Smooth muscle cell (in vitro differentiated cells): ENCODE data around the gene USP24. TPM values are rescaled to one million over a fixed set of nuclear protein-coding genes. Genes with fewer than 3 reads are reported as not detected.

ENCODE experiments used
- DNase-seq: peaks from one replicate; lab custom pipeline; 2025; ENCODE audit not compliant: unreplicated experiment; lab: John Stamatoyannopoulos, UW
- H2AFZ ChIP-seq: fragments of 200-600 bp; sonication (generic); 2 replicates; pipeline ENCODE4 v1.6.0; 2016; ENCODE audit warnings: antibody characterized with exemption, low read depth, mild to moderate bottlenecking
- H3F3A ChIP-seq: fragments of 200-600 bp; sonication (generic); 2 replicates; pipeline ENCODE4 v1.6.0; 2017; ENCODE audit warnings: antibody characterized with exemption, low read depth
- H3K27ac ChIP-seq: fragments of 200-600 bp; sonication (generic); 2 replicates; pipeline ENCODE4 v1.5.1; 2016; ENCODE audit warnings: low read depth, mild to moderate bottlenecking
- H3K27me3 ChIP-seq: fragments of 200-600 bp; sonication (generic); 2 replicates; pipeline ENCODE4 v1.6.1; 2016; ENCODE audit warnings: low read depth, mild to moderate bottlenecking
- H3K36me3 ChIP-seq: fragments of 200-600 bp; sonication (generic); 2 replicates; pipeline ENCODE4 v1.5.1; 2016; ENCODE audit warnings: low read depth
- H3K4me1 ChIP-seq: fragments of 200-600 bp; sonication (generic); 2 replicates; pipeline ENCODE4 v1.5.1; 2016; ENCODE audit warnings: low read depth
- H3K4me2 ChIP-seq: fragments of 200-600 bp; sonication (generic); 2 replicates; pipeline ENCODE4 v1.6.0; 2016; ENCODE audit warnings: mild to moderate bottlenecking
- H3K4me3 ChIP-seq: fragments of 200-600 bp; sonication (generic); 2 replicates; pipeline ENCODE4 v1.5.1; 2016; ENCODE audit warnings: mild to moderate bottlenecking
- H3K79me2 ChIP-seq: fragments of 200-600 bp; sonication (generic); 2 replicates; pipeline ENCODE4 v1.6.0; 2016; ENCODE audit warnings: low read depth, mild to moderate bottlenecking
- H3K9ac ChIP-seq: fragments of 200-600 bp; sonication (generic); 2 replicates; pipeline ENCODE4 v1.6.0; 2016; ENCODE audit warnings: low read depth
- H3K9me3 ChIP-seq: fragments of 200-600 bp; sonication (generic); replicated peaks from 2 replicates; pipeline ENCODE4 v1.5.1; 2016; ENCODE audit warnings: low read depth
- H4K20me1 ChIP-seq: fragments of 200-600 bp; sonication (generic); 2 replicates; pipeline ENCODE4 v1.6.0; 2016; ENCODE audit warnings: low read depth
- CTCF ChIP-seq: fragments of 200-600 bp; sonication (generic); IDR thresholded peaks from 2 replicates; pipeline ENCODE4 v1.5.1; 2017; ENCODE audit warnings: borderline replicate concordance, mild to moderate bottlenecking, antibody characterized with exemption; ENCODE audit not compliant: insufficient read depth, poor library complexity, severe bottlenecking
- WGBS: methylation state at CpG from one replicate; pipeline ENCODE4 v1.1.7; 2016; ENCODE audit warnings: low lambda C conversion rate; 5-methylcytosine and 5-hydroxymethylcytosine counted together
- polyA plus RNA-seq: library from polyadenylated mRNA; unstranded; fragments of >200 nt; fragmentation: Nextera tagmentation; extraction: Ambion mirVana; gene quantifications from 2 replicates; pipeline ENCODE4 v1.2.1, GENCODE V29; 2016
- total RNA-seq: library from RNA; depleted of rRNA; stranded (reverse); fragments of >200 nt; gene quantifications from 2 replicates; pipeline ENCODE4 v1.2.3, GENCODE V29; 2014

Gene USP24
- total and polyA plus RNA-seq, 2 experiments from 2014 or later = 3.6 to 25.9 TPM

- WGBS = 100% methylated on average over 1 of the region's 1 CpG
- Histone ChIP-seq H3K9me3 (no peaks in the 10 kb centered on the region), H2AFZ (no peak overlapping the region), H3K4me2 (no peak overlapping the region), H3K9ac (no peak overlapping the region), H3K4me1 (no peaks in the 10 kb centered on the region), H3K27ac (no peak overlapping the region), H3K27me3 (no peaks in the 10 kb centered on the region), H3K79me2 (no peaks in the 10 kb centered on the region), H3K4me3 (no peak overlapping the region), H3K36me3 (peaks cover 30% of the 10 kb centered on the region), H3F3A (no peaks in the 10 kb centered on the region), H4K20me1 (no peaks in the 10 kb centered on the region)
- DNase-seq = no peak
- no peak for TF ChIP-seq CTCF
These were observed 138.8 kb downstream of the USP24 start for GRCh38 chr1:55076356-55076755.

DNA sequence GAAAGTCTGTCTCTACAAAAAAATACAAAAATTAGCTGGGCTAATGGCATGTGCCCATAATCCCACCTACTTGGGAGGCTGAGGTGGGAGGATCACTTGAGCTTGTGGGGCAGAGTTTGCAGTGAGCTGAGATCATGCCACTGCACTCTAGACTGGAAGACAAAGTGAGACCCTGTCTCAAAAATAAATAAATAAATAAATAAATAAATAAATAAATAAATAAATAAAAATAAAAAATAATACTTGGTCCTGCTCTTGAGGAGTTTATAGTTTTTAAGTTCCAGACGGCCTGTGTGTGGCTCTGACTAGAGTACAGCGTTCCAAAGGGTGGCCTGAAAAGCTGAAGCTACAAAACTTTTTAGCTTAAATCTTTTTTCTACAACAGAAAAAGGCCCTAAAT lies 140.7 kb downstream of the USP24 start:
- Histone ChIP-seq H4K20me1 (no peaks in the 10 kb centered on the region), H3K27me3 (no peaks in the 10 kb centered on the region), H3K4me2 (no peak overlapping the region), H3K27ac (no peak overlapping the region), H3K79me2 (no peaks in the 10 kb centered on the region), H3K4me3 (no peak overlapping the region), H3K9ac (no peak overlapping the region), H2AFZ (no peak overlapping the region), H3F3A (no peaks in the 10 kb centered on the region), H3K9me3 (no peaks in the 10 kb centered on the region), H3K4me1 (no peaks in the 10 kb centered on the region), H3K36me3 (peaks cover 30% of the 10 kb centered on the region)
- TF ChIP-seq CTCF = no peak
- no peak for DNase-seq
- 100% methylated on average over 2 of the region's 2 CpGs for WGBS

DNA sequence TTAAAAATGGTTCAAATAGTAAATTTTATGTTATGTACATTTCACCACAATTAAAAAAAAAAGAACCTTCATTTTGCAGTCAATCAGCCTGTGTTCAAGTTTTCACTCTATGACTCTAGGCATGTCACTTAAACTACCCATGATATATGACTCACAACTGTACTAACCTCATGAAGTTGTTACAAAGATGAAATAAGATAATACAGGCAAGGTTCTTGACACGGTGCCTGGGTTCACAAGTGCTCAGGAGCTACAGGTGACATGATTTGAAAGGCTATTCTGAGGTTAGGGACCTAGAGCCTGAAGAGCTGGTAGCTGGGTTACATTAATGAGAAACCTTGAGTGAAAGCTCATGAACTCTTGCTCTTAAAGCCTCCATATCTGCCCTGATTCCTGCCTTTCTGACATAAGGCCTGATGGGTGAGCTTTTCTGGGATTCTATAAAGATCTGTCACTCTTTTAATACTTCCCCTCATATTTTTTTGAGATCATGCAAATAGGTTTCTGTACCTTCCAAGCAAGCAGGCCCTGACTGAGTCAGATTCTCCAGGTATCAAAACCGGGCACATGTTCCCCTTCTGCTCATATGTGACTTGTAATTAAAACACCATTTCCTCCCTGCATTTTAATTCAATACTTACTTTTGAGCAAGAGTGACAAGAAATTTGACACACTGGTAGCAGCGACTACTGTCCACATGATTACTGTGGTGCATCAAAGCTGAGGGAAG lies 141.8 kb downstream of the USP24 start:
- no peak overlapping the region for H2AFZ ChIP-seq
- H3K4me2 ChIP-seq = no peak overlapping the region
- peaks cover 30% of the 10 kb centered on the region for H3K36me3 ChIP-seq
- no peak for DNase-seq
- WGBS = 98% methylated on average over 3 of the region's 3 CpGs
- H3K4me3 ChIP-seq = no peak overlapping the region
- H3K9ac ChIP-seq = no peak overlapping the region
- H3F3A ChIP-seq = no peaks in the 10 kb centered on the region
- no peak overlapping the region for H3K27ac ChIP-seq
- H3K4me1 ChIP-seq = no peaks in the 10 kb centered on the region
- TF ChIP-seq CTCF = no peak
- H4K20me1 ChIP-seq = no peaks in the 10 kb centered on the region
- no peaks in the 10 kb centered on the region for H3K27me3 ChIP-seq
- H3K79me2 ChIP-seq = no peaks in the 10 kb centered on the region
- no peaks in the 10 kb centered on the region for H3K9me3 ChIP-seq

DNA sequence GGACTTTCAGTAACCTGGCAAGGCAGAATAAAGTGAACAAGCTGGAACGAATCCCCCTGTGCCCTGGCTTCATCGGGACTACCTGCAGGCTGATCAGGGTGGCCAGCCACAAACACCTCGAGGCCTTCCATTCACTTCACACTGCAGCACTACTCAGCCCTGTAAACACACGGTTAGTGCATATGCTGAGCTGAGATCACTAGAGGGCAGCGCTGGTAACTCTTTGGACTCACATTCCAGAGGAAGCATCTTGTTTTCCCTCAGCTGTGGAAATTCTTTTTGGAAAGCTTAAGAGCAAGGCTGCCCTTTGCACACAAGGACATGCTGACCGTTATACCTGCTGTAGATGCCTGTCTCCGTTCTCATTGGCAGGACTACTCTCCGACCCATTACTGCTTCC lies 143.7 kb downstream of the USP24 start:
- TF ChIP-seq CTCF = no peak
- H4K20me1 ChIP-seq = no peaks in the 10 kb centered on the region
- DNase-seq = no peak
- no peak overlapping the region for H3K27ac ChIP-seq
- no peak overlapping the region for H3K4me2 ChIP-seq
- H3K4me3 ChIP-seq = no peak overlapping the region
- H3K79me2 ChIP-seq = no peaks in the 10 kb centered on the region
- no peaks in the 10 kb centered on the region for H3K27me3 ChIP-seq
- H3K36me3 ChIP-seq = peaks cover 18% of the 10 kb centered on the region
- H2AFZ ChIP-seq = no peak overlapping the region
- H3K4me1 ChIP-seq = no peaks in the 10 kb centered on the region
- H3K9me3 ChIP-seq = no peaks in the 10 kb centered on the region
- no peak overlapping the region for H3K9ac ChIP-seq
- 55% methylated on average over 8 of the region's 8 CpGs for WGBS
- H3F3A ChIP-seq = no peaks in the 10 kb centered on the region
